Measurements from ENCODE around the gene SERPINI1. TPM values are rescaled to one million over a fixed set of nuclear protein-coding genes. Genes with fewer than 3 reads are reported as not detected.

Gene SERPINI1
- total RNA-seq, 2 experiments from 2014 or later = 0.83 to 1.0 TPM

GRCh38 chr3:167866331-167866730, 130.8 kb downstream of the SERPINI1 start:
- peaks cover 2% of the 10 kb centered on the region for H3K27me3 Mint-ChIP-seq
- H3K9me3 Mint-ChIP-seq = no peaks in the 10 kb centered on the region
- ATAC-seq (no peak), DNase-seq (no peak)
- ChIA-PET POLR2A (no interaction called here), CTCF (interaction anchor here (1.6 kb wide), 1 partner anchor 15 kb away, joined by 4 read pairs; no protein-coding TSS in a partner anchor)
- H3K27ac Mint-ChIP-seq = no peak overlapping the region
- TF ChIP-seq CTCF (IDR thresholded peaks at IDR 0.05) = no peak
- intact Hi-C loops (cut with micrococcal nuclease) = no loop called here
- no peaks in the 10 kb centered on the region for H3K36me3 Mint-ChIP-seq (ENCODE audit: low read depth)
- H3K4me1 Mint-ChIP-seq (ENCODE audit: low read depth) = no peaks in the 10 kb centered on the region
- H3K4me3 Mint-ChIP-seq = no peak overlapping the region

- Mint-ChIP-seq H3K9me3 (no peaks in the 10 kb centered on the region), H3K27me3 (peaks cover 2% of the 10 kb centered on the region), H3K27ac (no peak overlapping the region), H3K4me3 (no peak overlapping the region), H3K4me1 (ENCODE audit: low read depth) (no peaks in the 10 kb centered on the region), H3K36me3 (ENCODE audit: low read depth) (no peaks in the 10 kb centered on the region)
- no peak for ATAC-seq
- DNase-seq = no peak
- ChIA-PET CTCF (interaction anchor here (1.3 to 1.6 kb wide), 2 partner anchors 13 to 488 kb away, joined by 3 to 4 read pairs; partner anchors contain the start of gene ZBBX), POLR2A (no interaction called here)
- intact Hi-C loops (cut with micrococcal nuclease) = no loop called here
- no peak for TF ChIP-seq CTCF (IDR thresholded peaks at IDR 0.05)
These were observed 132.5 kb downstream of the SERPINI1 start for GRCh38 chr3:167867981-167868380.

- Mint-ChIP-seq H3K4me3 (no peak overlapping the region), H3K36me3 (ENCODE audit: low read depth) (no peaks in the 10 kb centered on the region), H3K27me3 (peaks cover 6% of the 10 kb centered on the region), H3K27ac (no peak overlapping the region), H3K4me1 (ENCODE audit: low read depth) (no peaks in the 10 kb centered on the region), H3K9me3 (no peaks in the 10 kb centered on the region)
- POLR2A ChIA-PET = no interaction called here
- DNase-seq = no peak
- CTCF ChIA-PET = interaction anchor here (1.0 to 1.3 kb wide), 2 partner anchors 12 to 186 kb away, joined by 3 read pairs; no protein-coding TSS in a partner anchor
- intact Hi-C loops (cut with micrococcal nuclease) = no loop called here
- TF ChIP-seq CTCF (IDR thresholded peaks at IDR 0.05) = no peak
- no peak for ATAC-seq
These were observed 134.7 kb downstream of the SERPINI1 start for GRCh38 chr3:167870181-167870580.

- H3K4me3 Mint-ChIP-seq = no peak overlapping the region
- H3K4me1 Mint-ChIP-seq (ENCODE audit: low read depth) = no peaks in the 10 kb centered on the region
- ATAC-seq = no peak
- DNase-seq = no peak
- H3K9me3 Mint-ChIP-seq = no peaks in the 10 kb centered on the region
- no peak for TF ChIP-seq CTCF (IDR thresholded peaks at IDR 0.05)
- peaks cover 6% of the 10 kb centered on the region for H3K27me3 Mint-ChIP-seq
- ChIA-PET POLR2A (no interaction called here), CTCF (no interaction called here)
- no peaks in the 10 kb centered on the region for H3K36me3 Mint-ChIP-seq (ENCODE audit: low read depth)
- intact Hi-C loops (cut with micrococcal nuclease) = no loop called here
- no peak overlapping the region for H3K27ac Mint-ChIP-seq
These were observed 135.2 kb downstream of the SERPINI1 start for GRCh38 chr3:167870759-167871158.

- intact Hi-C loops (cut with micrococcal nuclease) = no loop called here
- H3K27me3 Mint-ChIP-seq = peaks cover 6% of the 10 kb centered on the region
- H3K27ac Mint-ChIP-seq = no peak overlapping the region
- ATAC-seq (no peak), DNase-seq (no peak)
- TF ChIP-seq CTCF (IDR thresholded peaks at IDR 0.05) = no peak
- no peaks in the 10 kb centered on the region for H3K9me3 Mint-ChIP-seq
- no peaks in the 10 kb centered on the region for H3K36me3 Mint-ChIP-seq (ENCODE audit: low read depth)
- ChIA-PET CTCF (interaction anchor here (1.0 to 1.4 kb wide), 3 partner anchors 9 to 11 kb away, joined by 3 to 4 read pairs (median 3); no protein-coding TSS in a partner anchor), POLR2A (no interaction called here)
- no peaks in the 10 kb centered on the region for H3K4me1 Mint-ChIP-seq (ENCODE audit: low read depth)
- no peak overlapping the region for H3K4me3 Mint-ChIP-seq
These were observed 136.5 kb downstream of the SERPINI1 start for GRCh38 chr3:167872032-167872431.

Measured in activated CD8-positive, alpha-beta T cell treated with anti-CD3 and anti-CD28 coated beads for 36 hours (primary cell).